ENCODE results near the gene TGFBR3. TPM values are rescaled to one million over a fixed set of nuclear protein-coding genes. Genes with fewer than 3 reads are reported as not detected.
A peak's percentile ranks its signal among the peaks of the same experiment; 100 is the strongest.

TGFBR3 gene
- total RNA-seq, 2 experiments from 2014 or later = 4.5 to 4.9 TPM

GRCh38 chr1:91685994-91686393 is 200.0 kb downstream of the TGFBR3 start:
- Mint-ChIP-seq H3K9me3 (no peaks in the 10 kb centered on the region), H3K27me3 (no peaks in the 10 kb centered on the region), H3K4me1 (ENCODE audit: low read depth) (peaks cover 22% of the 10 kb centered on the region), H3K36me3 (peaks cover 17% of the 10 kb centered on the region), H3K27ac (no peak overlapping the region), H3K4me3 (no peak overlapping the region)
- no peak for DNase-seq
- intact Hi-C loops (cut with micrococcal nuclease) = no loop called here
- ChIA-PET POLR2A (no interaction called here), CTCF (no interaction called here)

- no peaks in the 10 kb centered on the region for H3K27me3 Mint-ChIP-seq
- CTCF ChIA-PET = no interaction called here
- H3K4me3 Mint-ChIP-seq = no peak overlapping the region
- peaks cover 13% of the 10 kb centered on the region for H3K36me3 Mint-ChIP-seq
- intact Hi-C loops (cut with micrococcal nuclease) = no loop called here
- H3K4me1 Mint-ChIP-seq (ENCODE audit: low read depth) = peaks cover 22% of the 10 kb centered on the region
- peak overlapping the region; percentile 50 for H3K27ac Mint-ChIP-seq
- POLR2A ChIA-PET = interaction anchor here (0.6 to 1.7 kb wide), 3 partner anchors 12 to 171 kb away, joined by 3 to 4 read pairs (median 4); no protein-coding TSS in a partner anchor
- peak; percentile 40 for DNase-seq
- no peaks in the 10 kb centered on the region for H3K9me3 Mint-ChIP-seq
These were observed 201.3 kb downstream of the TGFBR3 start for GRCh38 chr1:91684481-91685196.

- Mint-ChIP-seq H3K27me3 (no peaks in the 10 kb centered on the region), H3K36me3 (peaks cover 9% of the 10 kb centered on the region), H3K27ac (no peak overlapping the region), H3K4me3 (no peak overlapping the region), H3K9me3 (no peaks in the 10 kb centered on the region), H3K4me1 (ENCODE audit: low read depth) (peaks cover 19% of the 10 kb centered on the region)
- intact Hi-C loops (cut with micrococcal nuclease) = no loop called here
- POLR2A ChIA-PET = interaction anchor here (1.0 kb wide), 1 partner anchor 59 kb away, joined by 3 read pairs; no protein-coding TSS in a partner anchor
- CTCF ChIA-PET = no interaction called here
- no peak for DNase-seq
These were observed 202.4 kb downstream of the TGFBR3 start for GRCh38 chr1:91683598-91683951.

GRCh38 chr1:91682882-91683597 is 202.9 kb downstream of the TGFBR3 start:
- H3K27ac Mint-ChIP-seq = no peak overlapping the region
- intact Hi-C loops (cut with micrococcal nuclease) = no loop called here
- POLR2A ChIA-PET = no interaction called here
- H3K4me1 Mint-ChIP-seq (ENCODE audit: low read depth) = peaks cover 20% of the 10 kb centered on the region
- no peaks in the 10 kb centered on the region for H3K9me3 Mint-ChIP-seq
- CTCF ChIA-PET = no interaction called here
- DNase-seq = no peak
- peaks cover 9% of the 10 kb centered on the region for H3K36me3 Mint-ChIP-seq
- H3K27me3 Mint-ChIP-seq = no peaks in the 10 kb centered on the region
- H3K4me3 Mint-ChIP-seq = no peak overlapping the region

- ChIA-PET POLR2A (no interaction called here), CTCF (interaction anchor here (1.1 kb wide), 1 partner anchor 8 kb away, joined by 3 read pairs; no protein-coding TSS in a partner anchor)
- DNase-seq = no peak
- peaks cover 21% of the 10 kb centered on the region for H3K4me1 Mint-ChIP-seq (ENCODE audit: low read depth)
- no peak overlapping the region for H3K27ac Mint-ChIP-seq
- H3K9me3 Mint-ChIP-seq = no peaks in the 10 kb centered on the region
- no peaks in the 10 kb centered on the region for H3K27me3 Mint-ChIP-seq
- H3K4me3 Mint-ChIP-seq = no peak overlapping the region
- H3K36me3 Mint-ChIP-seq = peaks cover 6% of the 10 kb centered on the region
- intact Hi-C loops (cut with micrococcal nuclease) = no loop called here
These were observed 205.3 kb downstream of the TGFBR3 start for GRCh38 chr1:91680556-91681155.

GRCh38 chr1:91679446-91679845 is 206.5 kb downstream of the TGFBR3 start:
- no peak for DNase-seq
- ChIA-PET POLR2A (no interaction called here), CTCF (no interaction called here)
- H3K9me3 Mint-ChIP-seq = no peaks in the 10 kb centered on the region
- peaks cover 11% of the 10 kb centered on the region for H3K4me1 Mint-ChIP-seq (ENCODE audit: low read depth)
- intact Hi-C loops (cut with micrococcal nuclease) = no loop called here
- H3K27me3 Mint-ChIP-seq = no peaks in the 10 kb centered on the region
- no peak overlapping the region for H3K27ac Mint-ChIP-seq
- H3K4me3 Mint-ChIP-seq = no peak overlapping the region
- H3K36me3 Mint-ChIP-seq = peaks cover 6% of the 10 kb centered on the region

GRCh38 chr1:91676030-91676429 is 209.9 kb downstream of the TGFBR3 start:
- no peak overlapping the region for H3K4me3 Mint-ChIP-seq
- intact Hi-C loops (cut with micrococcal nuclease) = no loop called here
- POLR2A ChIA-PET = no interaction called here
- no peak for DNase-seq
- no peak overlapping the region for H3K27ac Mint-ChIP-seq
- no peaks in the 10 kb centered on the region for H3K27me3 Mint-ChIP-seq
- H3K9me3 Mint-ChIP-seq = no peaks in the 10 kb centered on the region
- H3K4me1 Mint-ChIP-seq (ENCODE audit: low read depth) = peaks cover 33% of the 10 kb centered on the region
- CTCF ChIA-PET = no interaction called here
- no peaks in the 10 kb centered on the region for H3K36me3 Mint-ChIP-seq

GRCh38 chr1:91674107-91674506 is 211.8 kb downstream of the TGFBR3 start:
- no peak overlapping the region for H3K4me3 Mint-ChIP-seq
- intact Hi-C loops (cut with micrococcal nuclease) = no loop called here
- peaks cover 37% of the 10 kb centered on the region for H3K4me1 Mint-ChIP-seq (ENCODE audit: low read depth)
- no peaks in the 10 kb centered on the region for H3K9me3 Mint-ChIP-seq
- no peak overlapping the region for H3K27ac Mint-ChIP-seq
- CTCF ChIA-PET = no interaction called here
- no peaks in the 10 kb centered on the region for H3K27me3 Mint-ChIP-seq
- no peaks in the 10 kb centered on the region for H3K36me3 Mint-ChIP-seq
- POLR2A ChIA-PET = no interaction called here
- no peak for DNase-seq

GRCh38 chr1:91673613-91674012 is 212.3 kb downstream of the TGFBR3 start:
- CTCF ChIA-PET = interaction anchor here (1.6 kb wide), 1 partner anchor 172 kb away, joined by 3 read pairs; no protein-coding TSS in a partner anchor
- Mint-ChIP-seq H3K27ac (no peak overlapping the region), H3K27me3 (no peaks in the 10 kb centered on the region), H3K9me3 (no peaks in the 10 kb centered on the region), H3K36me3 (no peaks in the 10 kb centered on the region), H3K4me3 (no peak overlapping the region), H3K4me1 (ENCODE audit: low read depth) (peaks cover 37% of the 10 kb centered on the region)
- POLR2A ChIA-PET = interaction anchor here (1.1 kb wide), 1 partner anchor 11 kb away, joined by 4 read pairs; no protein-coding TSS in a partner anchor
- no peak for DNase-seq
- intact Hi-C loops (cut with micrococcal nuclease) = loop anchor here (1.0 to 2.0 kb wide), 4 partner anchors 24 to 203 kb away; partner anchors contain the start of gene CDC7

GRCh38 chr1:91672601-91673161 is 213.3 kb downstream of the TGFBR3 start:
- H3K9me3 Mint-ChIP-seq = no peaks in the 10 kb centered on the region
- POLR2A ChIA-PET = interaction anchor here (1.1 kb wide), 1 partner anchor 12 kb away, joined by 4 read pairs; no protein-coding TSS in a partner anchor
- H3K4me1 Mint-ChIP-seq (ENCODE audit: low read depth) = peaks cover 35% of the 10 kb centered on the region
- H3K27ac Mint-ChIP-seq = peak overlapping the region; percentile 83
- CTCF ChIA-PET = interaction anchor here (0.8 to 1.6 kb wide), 4 partner anchors 9 to 211 kb away, joined by 3 to 4 read pairs (median 3); no protein-coding TSS in a partner anchor
- no peaks in the 10 kb centered on the region for H3K27me3 Mint-ChIP-seq
- peak; percentile 56 for DNase-seq
- intact Hi-C loops (cut with micrococcal nuclease) = loop anchor here (1.0 to 2.0 kb wide), 8 partner anchors 25 to 204 kb away; partner anchors contain the start of gene CDC7
- no peaks in the 10 kb centered on the region for H3K36me3 Mint-ChIP-seq
- H3K4me3 Mint-ChIP-seq = no peak overlapping the region

- Mint-ChIP-seq H3K9me3 (no peaks in the 10 kb centered on the region), H3K27ac (no peak overlapping the region), H3K27me3 (no peaks in the 10 kb centered on the region), H3K4me3 (no peak overlapping the region), H3K36me3 (no peaks in the 10 kb centered on the region), H3K4me1 (ENCODE audit: low read depth) (peaks cover 35% of the 10 kb centered on the region)
- intact Hi-C loops (cut with micrococcal nuclease) = no loop called here
- ChIA-PET CTCF (no interaction called here), POLR2A (no interaction called here)
- DNase-seq = no peak
These were observed 215.2 kb downstream of the TGFBR3 start for GRCh38 chr1:91670781-91671180.

Data from activated CD4-positive, alpha-beta memory T cell treated with anti-CD3 and anti-CD28 coated beads for 36 hours (primary cell).